WERI-Rb-1 (cell line): Measurements from ENCODE around the gene ATP13A2.

ENCODE experiments used
- DNase-seq: peaks from one replicate; pipeline ENCODE4 v3.0.0-alpha.2; 2020
- H3K27ac ChIP-seq: fragments of 250-450 bp; sonication (Bioruptor Pico); 2 replicates; pipeline ENCODE4 v1.5.1; 2020; ENCODE audit warnings: mild to moderate bottlenecking, moderate library complexity
- H3K27me3 ChIP-seq: fragments of 250-450 bp; sonication (Bioruptor Pico); 2 replicates; pipeline ENCODE4 v1.5.1; 2021; ENCODE audit warnings: mild to moderate bottlenecking, low read depth, moderate library complexity; ENCODE audit not compliant: insufficient read depth, severe bottlenecking
- H3K36me3 ChIP-seq: fragments of 250-450 bp; sonication (Bioruptor Pico); 2 replicates; pipeline ENCODE4 v1.5.1; 2020; ENCODE audit warnings: mild to moderate bottlenecking, moderate library complexity
- H3K4me3 ChIP-seq: 2 replicates; pipeline ENCODE4 v1.5.1; 2011; ENCODE audit warnings: low read depth, mild to moderate bottlenecking, control low read depth, low read length
- H3K9me3 ChIP-seq: fragments of 250-450 bp; sonication (Bioruptor Pico); 2 replicates; pipeline ENCODE4 v1.5.1; 2021; ENCODE audit warnings: mild to moderate bottlenecking, moderate library complexity; ENCODE audit not compliant: severe bottlenecking
- CTCF ChIP-seq: IDR thresholded peaks from 2 replicates; pipeline ENCODE4 v1.5.1; 2011; ENCODE audit warnings: low read depth, mild to moderate bottlenecking, control low read depth, inconsistent platforms, low read length

The ATP13A2 gene

GRCh38 chr1:16971341-16972188, 40.2 kb downstream of the ATP13A2 start:
- H3K27ac ChIP-seq, result no peak overlapping the region; the same call in 1 of the 2 replicates
- H3K36me3 ChIP-seq, result peaks cover 34% of the 10 kb centered on the region
- no peak overlapping the region for H3K4me3 ChIP-seq
- no peaks in the 10 kb centered on the region for H3K9me3 ChIP-seq
- TF ChIP-seq CTCF, result no peak
- H3K27me3 ChIP-seq, result no peaks in the 10 kb centered on the region
- peak; percentile 58 for DNase-seq

GRCh38 chr1:16970132-16970910, 41.4 kb downstream of the ATP13A2 start:
- TF ChIP-seq CTCF, result no peak

GRCh38 chr1:16969651-16970050, 42.1 kb downstream of the ATP13A2 start:
- no peak for TF ChIP-seq CTCF
- no peak for DNase-seq
- Histone ChIP-seq H3K27ac (no peak overlapping the region), H3K36me3 (peaks cover 53% of the 10 kb centered on the region), H3K4me3 (no peak overlapping the region), H3K9me3 (no peaks in the 10 kb centered on the region), H3K27me3 (no peaks in the 10 kb centered on the region)

More at GRCh38 chr1:16970132-16970910, 41.4 kb downstream of the ATP13A2 start:
- no peak for DNase-seq
- no peak overlapping the region for H3K4me3 ChIP-seq
- H3K9me3 ChIP-seq, result no peaks in the 10 kb centered on the region
- peaks cover 46% of the 10 kb centered on the region for H3K36me3 ChIP-seq
- no peak overlapping the region for H3K27ac ChIP-seq
- H3K27me3 ChIP-seq, result no peaks in the 10 kb centered on the region

- Histone ChIP-seq H3K27ac (no peak overlapping the region), H3K9me3 (no peaks in the 10 kb centered on the region), H3K36me3 (peaks cover 57% of the 10 kb centered on the region), H3K4me3 (no peak overlapping the region), H3K27me3 (no peaks in the 10 kb centered on the region)
- DNase-seq, result no peak
- no peak for TF ChIP-seq CTCF
Measured at GRCh38 chr1:16969057-16969611, 42.6 kb downstream of the ATP13A2 start.

DNA sequence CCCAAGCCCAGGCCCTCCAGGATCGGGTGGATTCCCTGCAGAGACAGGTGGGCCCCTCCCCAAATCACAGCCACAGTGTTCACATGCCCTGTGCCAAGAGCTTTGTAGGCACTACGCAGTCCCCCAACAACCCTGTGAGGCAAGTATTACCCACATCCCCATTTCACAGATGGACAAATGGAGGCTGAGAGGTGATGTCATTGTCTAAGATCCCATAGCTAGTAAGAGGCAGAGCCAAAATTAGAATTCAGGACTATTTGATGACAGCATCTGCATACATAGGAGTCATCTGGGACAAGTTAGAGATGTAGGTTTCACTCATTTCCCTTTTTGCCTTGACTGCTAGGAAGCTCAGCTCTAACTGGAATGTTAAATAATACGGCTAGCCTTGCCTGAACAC, 43.4 kb downstream of the ATP13A2 start:
- Histone ChIP-seq H3K36me3 (peaks cover 57% of the 10 kb centered on the region), H3K4me3 (no peak overlapping the region), H3K27ac (no peak overlapping the region), H3K9me3 (no peaks in the 10 kb centered on the region), H3K27me3 (no peaks in the 10 kb centered on the region)
- DNase-seq, result no peak
- TF ChIP-seq CTCF, result no peak
